HG02852 (cell line): Measurements from ENCODE around the gene MKNK2.
"Not testable (repeated sequence)": the region's sequence is repeated elsewhere in the genome, so short reads cannot be mapped to it uniquely, and the experiment has no call there.

Source experiments
- ATAC-seq: cut with Tn5 transposase; IDR thresholded peaks from one replicate; pipeline ENCODE4 v1.9.1; 2021; ENCODE audit warnings: mild to moderate bottlenecking, moderate library complexity; ENCODE audit not compliant: unreplicated experiment

The MKNK2 gene

DNA sequence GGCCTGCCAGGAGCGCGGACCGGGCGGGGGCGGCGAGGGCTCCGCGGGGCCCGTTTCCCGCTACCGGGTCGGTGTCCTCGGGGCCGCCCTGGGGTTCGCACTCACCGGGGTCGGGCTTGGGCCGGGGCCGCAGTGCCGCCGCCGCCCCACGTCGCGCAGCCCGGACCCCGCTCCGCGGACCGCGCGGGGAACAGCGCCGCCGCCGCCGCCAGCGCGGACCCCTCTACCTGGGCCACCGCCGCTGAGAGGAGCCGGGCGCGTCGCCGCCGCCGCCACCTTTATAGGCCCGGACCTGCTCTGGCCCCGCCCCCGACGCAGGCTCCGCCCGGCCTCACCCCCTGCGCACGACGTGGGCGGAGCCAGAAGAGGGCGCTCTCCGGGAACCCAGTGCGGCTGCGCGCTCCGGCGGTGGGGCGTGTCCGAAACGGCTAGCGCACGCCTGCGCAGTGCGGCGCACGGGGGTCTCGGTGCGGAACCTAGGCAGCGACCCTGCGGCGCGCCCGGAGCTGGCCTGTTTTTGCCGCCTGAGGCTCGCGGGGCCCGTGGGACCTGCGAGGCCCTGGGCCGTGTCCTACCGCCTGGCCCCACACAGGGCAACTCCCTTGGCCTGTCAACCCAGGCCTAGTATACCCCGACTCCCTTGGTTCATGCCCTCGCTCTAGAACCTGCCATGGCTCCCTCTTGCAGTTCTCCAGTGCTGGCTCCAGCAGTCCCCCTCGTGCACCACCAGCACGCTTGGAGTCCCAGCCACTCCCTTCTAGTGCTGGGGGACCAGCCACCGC lies at the start of gene MKNK2:
TSS of gene MKNK2 (minus strand) at position 254 of the 782 bp plus-strand sequence. CDS start 393 bp downstream, outside the sequence.
- ATAC-seq, result peak; percentile 61

- ATAC-seq, result no peak
These were observed 49.6 kb upstream of the MKNK2 start for GRCh38 chr19:2100719-2101061.

GRCh38 chr19:2099937-2100718 lies 49.1 kb upstream of the MKNK2 start:
- no peak for ATAC-seq

DNA sequence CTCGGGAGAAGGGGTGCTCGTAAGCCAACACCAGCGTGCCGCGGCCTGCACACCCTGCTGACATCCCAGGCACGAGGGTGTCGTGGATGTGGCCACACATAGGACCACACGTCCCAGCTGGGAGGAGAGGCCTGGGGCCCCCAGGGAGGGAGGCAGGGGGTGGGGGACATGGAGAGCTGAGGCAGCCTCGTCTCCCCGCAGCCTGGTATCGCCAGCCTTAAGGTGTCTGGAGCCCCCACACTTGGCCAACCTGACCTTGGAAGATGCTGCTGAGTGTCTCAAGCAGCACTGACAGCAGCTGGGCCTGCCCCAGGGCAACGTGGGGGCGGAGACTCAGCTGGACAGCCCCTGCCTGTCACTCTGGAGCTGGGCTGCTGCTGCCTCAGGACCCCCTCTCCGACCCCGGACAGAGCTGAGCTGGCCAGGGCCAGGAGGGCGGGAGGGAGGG lies 48.0 kb upstream of the MKNK2 start:
- ATAC-seq, result no peak

DNA sequence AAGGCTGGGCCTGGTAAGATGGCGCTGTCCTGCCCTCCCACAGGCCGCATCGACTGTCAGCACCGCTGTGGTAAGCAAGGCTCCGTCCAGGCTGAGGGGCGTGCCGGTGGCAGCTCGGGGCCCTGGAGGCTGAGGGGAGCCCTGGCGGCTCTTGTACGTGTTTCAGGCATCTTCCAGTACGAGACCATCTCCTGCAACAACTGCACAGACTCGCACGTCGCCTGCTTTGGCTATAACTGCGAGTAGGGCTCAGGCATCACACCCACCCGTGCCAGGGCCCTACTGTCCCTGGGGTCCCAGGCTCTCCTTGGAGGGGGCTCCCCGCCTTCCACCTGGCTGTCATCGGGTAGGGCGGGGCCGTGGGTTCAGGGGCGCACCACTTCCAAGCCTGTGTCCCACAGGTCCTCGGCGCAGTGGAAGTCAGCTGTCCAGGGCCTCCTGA lies 46.9 kb upstream of the MKNK2 start:
- ATAC-seq, result no peak

- ATAC-seq, result no peak
These were observed 46.3 kb upstream of the MKNK2 start for GRCh38 chr19:2097203-2097885.

DNA sequence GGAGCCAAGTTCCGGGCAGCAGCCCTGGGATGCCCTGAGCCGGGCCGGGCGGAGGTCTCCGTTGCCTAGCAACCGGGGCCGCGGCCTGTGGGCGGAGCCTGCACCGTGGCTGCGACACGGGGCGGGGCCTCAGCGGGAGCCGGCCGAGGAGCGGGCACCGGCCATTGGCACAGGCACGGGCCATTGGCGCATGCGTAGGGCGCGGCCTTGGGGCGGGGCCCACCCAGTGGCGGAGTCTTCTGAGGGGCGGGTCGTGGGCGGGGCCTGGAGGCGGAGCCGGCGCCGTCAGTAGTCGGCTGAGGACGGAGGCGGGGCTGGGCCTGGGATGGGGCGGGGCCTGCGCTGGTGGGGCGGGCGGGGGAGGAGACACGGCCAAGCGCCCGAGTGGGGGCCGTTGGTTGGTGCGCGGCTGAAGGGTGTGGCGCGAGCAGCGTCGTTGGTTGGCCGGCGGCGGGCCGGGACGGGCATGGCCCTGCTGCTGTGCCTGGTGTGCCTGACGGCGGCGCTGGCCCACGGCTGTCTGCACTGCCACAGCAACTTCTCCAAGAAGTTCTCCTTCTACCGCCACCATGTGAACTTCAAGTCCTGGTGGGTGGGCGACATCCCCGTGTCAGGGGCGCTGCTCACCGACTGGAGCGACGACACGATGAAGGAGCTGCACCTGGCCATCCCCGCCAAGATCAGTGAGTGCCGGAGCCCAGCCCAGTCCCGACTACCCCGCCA lies 45.6 kb upstream of the MKNK2 start, which contains the start of gene IZUMO4:
TSS of gene IZUMO4 (plus strand) at position 436 of the 723 bp plus-strand sequence. CDS start at position 467, 31 bp downstream.
- ATAC-seq, result peak; percentile 63

GRCh38 chr19:2096034-2096479 lies 45.0 kb upstream of the MKNK2 start, which contains the start of gene MOB3A:
MOB3A (minus strand) TSS chr19:2096326; CDS start chr19:2078560, 17,766 bp downstream.
- peak; percentile 34 for ATAC-seq

- ATAC-seq, result not testable (repeated sequence)
These were observed 41.0 kb upstream of the MKNK2 start for GRCh38 chr19:2091926-2092525.

DNA sequence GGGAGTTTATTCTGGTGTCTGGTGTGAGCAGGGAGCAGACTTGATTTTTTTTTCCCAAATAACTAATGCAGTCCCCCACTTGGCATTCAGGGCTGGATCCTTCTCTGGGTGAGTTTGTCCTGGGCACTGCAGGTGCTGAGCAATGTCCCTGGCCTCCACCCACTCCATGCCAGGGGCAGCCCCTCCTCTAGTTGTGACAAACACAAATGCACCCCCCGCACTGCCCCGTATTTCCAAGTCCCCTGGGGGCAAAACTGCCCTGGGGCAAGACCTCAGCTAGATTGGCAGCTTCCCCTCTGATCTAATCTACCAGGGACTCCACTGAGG lies 38.6 kb upstream of the MKNK2 start:
- ATAC-seq, result no peak

DNA sequence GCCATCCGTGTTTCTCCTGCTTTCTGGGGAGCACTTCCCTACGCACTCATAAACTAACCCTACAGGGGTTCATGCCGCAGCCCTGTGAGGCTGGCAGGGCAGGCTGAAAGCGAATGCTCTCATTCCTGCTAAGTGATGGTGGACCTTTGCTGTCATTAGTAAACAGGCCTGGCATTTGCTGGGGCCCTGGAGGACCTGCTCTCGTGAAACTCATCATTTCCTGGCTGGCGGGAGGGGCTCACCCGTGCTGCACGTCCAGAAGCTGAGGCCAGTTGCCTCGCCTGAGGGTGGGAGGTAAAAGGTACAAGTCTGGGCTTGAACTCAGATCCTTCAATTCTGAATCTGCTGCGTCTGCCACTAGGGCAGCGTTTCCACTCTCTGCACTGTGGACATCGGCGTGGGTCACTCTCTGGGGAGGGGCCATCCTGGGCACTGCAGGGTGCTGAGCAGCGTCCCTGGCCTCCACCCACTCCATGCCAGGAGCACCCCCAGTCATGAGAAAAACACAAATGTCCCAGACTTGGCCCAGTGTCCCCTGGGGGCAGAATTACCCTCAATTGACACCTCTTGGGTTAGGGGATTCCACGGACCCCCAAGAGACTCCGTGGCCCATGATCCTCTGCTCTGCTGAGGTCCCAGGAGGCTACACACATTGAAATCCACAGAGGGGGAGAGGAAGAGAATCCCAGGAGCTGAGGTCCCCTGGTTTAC lies 38.1 kb upstream of the MKNK2 start:
- ATAC-seq, result no peak

GRCh38 chr19:2087621-2088100 lies 36.6 kb upstream of the MKNK2 start:
- no peak for ATAC-seq

GRCh38 chr19:2086695-2087620 lies 35.9 kb upstream of the MKNK2 start:
- ATAC-seq, result not testable (repeated sequence)

DNA sequence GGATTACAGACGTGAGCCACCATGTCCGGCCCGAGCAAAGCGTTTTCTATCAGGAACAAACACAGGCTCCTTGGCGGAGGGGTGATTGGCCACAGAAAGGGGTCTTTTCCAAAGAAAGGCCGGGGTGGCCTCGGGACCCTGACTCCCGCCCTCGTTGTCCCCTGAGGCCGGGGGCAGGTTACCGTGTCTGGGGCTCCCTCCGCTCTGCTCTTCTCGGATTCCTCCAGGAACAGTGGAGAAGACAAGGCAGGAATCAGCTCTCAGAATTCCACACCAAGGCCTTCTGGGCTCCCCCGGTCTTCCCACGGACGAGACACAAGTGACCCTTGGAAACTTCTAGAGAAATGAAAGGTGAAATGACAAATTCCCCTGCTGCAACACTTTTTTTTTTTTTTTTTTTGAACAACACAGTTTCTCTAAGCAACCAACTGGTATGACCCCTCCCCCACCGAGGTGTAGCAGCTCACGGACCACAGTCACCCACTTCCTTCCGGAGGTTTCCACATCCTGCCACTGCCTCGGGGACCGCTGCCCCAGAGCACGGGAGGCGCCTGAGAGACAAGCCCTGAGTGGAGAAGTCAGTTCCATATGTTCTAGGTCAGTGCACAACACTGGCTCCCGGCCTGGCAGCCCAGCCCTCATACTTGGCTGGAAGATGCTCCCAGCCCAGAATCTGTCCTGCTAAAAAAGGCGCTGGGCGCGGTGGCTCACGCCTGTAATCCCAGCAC lies 34.1 kb upstream of the MKNK2 start:
- ATAC-seq, result peak; percentile 41

DNA sequence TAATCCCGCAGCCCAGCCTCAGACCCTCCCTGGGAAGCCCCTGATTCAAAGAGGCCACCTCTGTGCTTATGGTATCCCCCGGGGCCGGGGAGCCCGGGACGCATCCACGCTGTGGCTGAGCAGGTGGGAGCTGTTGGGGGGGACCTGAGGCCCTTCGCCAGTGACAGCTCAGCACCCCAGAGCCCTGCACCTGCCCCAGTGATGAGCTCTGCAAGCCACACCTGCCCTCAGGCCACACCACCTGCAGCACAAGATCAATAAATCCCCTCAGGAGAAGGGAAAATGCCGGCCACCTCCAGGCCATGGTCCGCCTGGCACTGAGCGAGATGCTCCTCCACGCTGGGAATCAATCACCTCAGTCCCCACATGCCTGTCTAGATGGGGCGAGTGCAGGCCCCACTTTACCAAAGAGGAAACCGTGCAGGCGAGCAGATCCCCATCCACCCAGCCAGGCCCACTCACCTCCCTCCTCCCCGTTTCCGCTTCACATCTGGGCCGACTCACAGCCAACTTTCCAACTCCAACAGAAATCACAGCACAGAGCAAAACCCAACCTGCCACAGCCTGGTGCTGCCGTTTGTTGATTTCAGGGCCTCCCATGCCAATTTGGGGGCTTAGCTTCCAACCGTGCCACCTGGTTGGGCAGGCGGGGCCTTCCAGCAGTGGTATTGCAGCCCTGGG lies 32.3 kb upstream of the MKNK2 start:
- ATAC-seq, result no peak

- ATAC-seq, result no peak
These were observed 31.1 kb upstream of the MKNK2 start for GRCh38 chr19:2081873-2082810.
